T-helper 1 cell treated with Interleukin-12 subunit alpha and Interleukin-12 subunit beta and Interleukin-4 antibody, amounts not matched to agents 30 ng/mL and 1 ng/mL, for 36 hours (primary cell): ENCODE data around the gene BYSL. TPM values are rescaled to one million over a fixed set of nuclear protein-coding genes. Genes with fewer than 3 reads are reported as not detected.

Source experiments
- intact Hi-C: fragments of 100-400 bp; cut with micrococcal nuclease; formaldehyde crosslinking; loops from one replicate; pipeline ENCODE4 v1.15.1; 2024
- total RNA-seq: library from RNA; stranded (reverse); gene quantifications from 2 replicates; pipeline ENCODE4 v1.2.3, GENCODE V29; 2022

The BYSL gene
- total RNA-seq, 1 donor from 2014 or later = 39.2 TPM

DNA sequence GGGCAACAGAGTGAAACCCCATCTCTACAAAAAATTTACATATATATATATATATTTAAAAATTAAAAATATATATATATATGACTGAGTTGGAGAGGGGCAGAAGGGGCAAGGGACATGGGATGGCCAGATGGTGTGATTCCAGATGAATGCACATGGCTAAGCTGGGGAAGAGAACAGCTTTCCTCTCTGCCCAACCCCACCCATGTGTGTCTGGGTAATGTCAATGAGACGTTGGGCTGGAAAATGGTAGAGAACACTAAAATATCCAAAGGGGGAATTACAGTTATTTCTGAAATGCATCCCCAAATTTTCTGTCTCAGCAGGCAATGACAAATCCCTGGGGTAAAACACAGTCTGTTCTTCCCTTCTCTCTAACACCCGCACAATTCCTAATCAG is 51.5 kb downstream of the BYSL start:
- intact Hi-C loops = no loop called here

DNA sequence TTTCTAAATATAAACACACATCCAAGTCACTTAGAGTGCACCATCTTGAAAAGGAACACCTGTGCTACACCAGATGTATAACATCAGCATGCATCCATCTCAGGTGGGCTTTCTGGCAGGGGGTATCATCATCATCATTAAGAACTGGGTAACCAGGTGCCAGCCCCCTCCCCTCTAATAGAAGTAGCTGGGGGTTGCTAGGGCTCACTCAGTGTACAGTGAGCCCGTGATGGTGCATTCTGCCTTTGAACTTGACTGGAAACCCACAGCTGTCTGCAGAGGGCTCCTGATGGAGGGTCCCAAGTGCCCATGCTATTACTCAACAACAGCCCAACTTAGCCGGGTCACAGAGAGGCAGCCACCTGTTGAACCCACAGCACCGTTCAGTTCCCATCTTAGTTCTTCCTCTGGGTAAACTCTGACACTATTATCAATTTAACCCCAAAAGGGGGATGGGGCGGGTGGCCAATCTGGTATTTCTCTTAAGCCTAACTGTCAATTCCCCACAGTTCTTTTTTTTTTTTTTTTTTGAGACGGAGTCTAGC is 53.1 kb downstream of the BYSL start:
- intact Hi-C loops = no loop called here

DNA sequence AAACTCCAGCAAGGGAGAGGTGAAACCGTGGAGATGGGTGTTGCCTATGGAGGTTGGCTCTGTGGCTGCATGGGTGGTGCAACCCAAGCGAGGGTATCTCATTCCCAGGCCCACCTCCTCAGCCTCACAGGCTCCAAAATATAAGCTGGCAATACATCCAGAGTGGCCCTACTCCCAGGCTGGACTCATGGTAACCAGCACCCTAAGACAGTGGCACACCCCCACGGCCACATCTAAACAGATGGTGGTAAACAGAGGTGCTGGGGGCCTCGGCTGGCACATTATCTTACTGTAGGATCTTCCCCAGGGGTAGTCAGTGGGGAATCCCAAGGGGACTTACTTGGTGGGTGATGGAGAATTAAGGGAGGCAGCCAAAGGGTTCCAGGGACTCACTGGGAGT is 54.0 kb downstream of the BYSL start:
- intact Hi-C loops = no loop called here

DNA sequence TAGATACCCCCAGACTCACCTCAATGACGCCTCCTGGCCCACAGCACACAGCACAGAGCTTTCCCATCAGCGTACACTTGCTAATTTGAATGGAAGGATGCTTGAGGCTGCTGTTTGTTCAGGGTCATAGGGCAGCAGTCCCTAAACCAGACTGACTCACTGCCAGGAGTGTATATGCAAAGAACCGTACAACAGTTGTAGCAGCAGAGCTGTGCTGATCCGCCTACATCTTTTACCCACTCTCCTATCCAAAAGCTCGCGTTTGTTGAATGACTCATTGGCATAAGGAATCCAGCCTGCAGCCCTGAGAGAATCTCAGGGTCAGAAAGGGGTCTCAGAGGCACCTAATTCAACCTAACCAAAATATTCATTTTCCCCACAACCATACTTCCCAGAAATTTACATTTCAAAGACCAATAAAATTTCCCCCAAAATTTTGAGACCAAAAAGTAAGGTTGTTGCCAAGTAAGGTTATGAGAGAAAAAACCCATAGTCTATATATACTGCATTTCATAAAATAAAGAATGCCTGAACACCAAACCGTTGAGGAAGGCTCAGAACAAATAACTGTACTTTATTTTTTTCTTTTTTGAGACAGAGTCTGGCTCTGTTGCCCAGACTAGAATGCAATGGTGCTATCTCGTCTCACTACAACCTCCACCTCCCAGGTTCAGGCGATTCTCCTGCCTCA is 55.6 kb downstream of the BYSL start:
- intact Hi-C loops = no loop called here

Other genes starting within 250 kb of the BYSL start
- gene TFEB, start 185.9 kb upstream of the BYSL start, total RNA-seq = 20.5 and 22.1 TPM in 2 replicates
- not detected in 2 replicates for gene PGC, start 174.1 kb upstream of the BYSL start, total RNA-seq
- 4.9 and 5.3 TPM in 2 replicates for gene FRS3, start 141.6 kb upstream of the BYSL start, total RNA-seq
- gene PRICKLE4, start 140.7 kb upstream of the BYSL start, total RNA-seq = 0.59 TPM in 1 of 2 replicates, not detected in the other
- gene TOMM6, start 133.8 kb upstream of the BYSL start, total RNA-seq = 191 and 194 TPM in 2 replicates
- gene USP49, start 26.1 kb upstream of the BYSL start, total RNA-seq = 6.4 and 6.7 TPM in 2 replicates
- gene MED20, start 360 bp upstream of the BYSL start, total RNA-seq = 22.6 and 23.1 TPM in 2 replicates
- gene CCND3, start 20.3 kb downstream of the BYSL start, total RNA-seq = 468 and 481 TPM in 2 replicates
- gene TAF8, start 129.0 kb downstream of the BYSL start, total RNA-seq = 47.5 and 52.0 TPM in 2 replicates
- 0.07 and 0.15 TPM in 2 replicates for gene C6orf132, start 221.1 kb downstream of the BYSL start, total RNA-seq